Measurements from ENCODE around the gene GALE. TPM values are rescaled to one million over a fixed set of nuclear protein-coding genes. Genes with fewer than 3 reads are reported as not detected.

The GALE gene
- total and polyA plus RNA-seq, 2 donors (not counting 1 experiment from before 2014, with no cell fraction given), result 9.4 to 12.1 TPM

GRCh38 chr1:23809751-23810171, 9.2 kb upstream of the GALE start:
- no peaks in the 10 kb centered on the region for H3K27me3 Mint-ChIP-seq
- Histone ChIP-seq H3K79me2 (ENCODE audit: control insufficient read depth, insufficient read depth, low read length) (no peaks in the 10 kb centered on the region), H3K27ac (ENCODE audit: low read length in 2 of 2) (peak overlapping the region; percentile 53 to 73), H3K4me1 (ENCODE audit: control insufficient read depth in 2 of 2, insufficient read depth in 2 of 2, low read length in 2 of 2) (peaks cover 18 to 21% of the 10 kb centered on the region in 2 donors), H3K36me3 (replicated peaks in 1 of 2; ENCODE audit: control extremely low read depth in 1 of 2, control insufficient read depth in 1 of 2, extremely low read depth in 1 of 2, insufficient read depth in 2 of 2, low read length in 1 of 2) (peaks cover 4 to 37% of the 10 kb centered on the region in 2 experiments), H3K27me3 (replicated peaks in 1 of 4; ENCODE audit: control extremely low read depth in 1 of 4, control insufficient read depth in 3 of 4, insufficient read depth in 4 of 4, low read length in 3 of 4) (no peaks in the 10 kb centered on the region), H2AFZ (ENCODE audit: insufficient read depth, low read depth, low read length, poor library complexity, severe bottlenecking) (no peak overlapping the region), H4K20me1 (ENCODE audit: control insufficient read depth, insufficient read depth, low read length, poor library complexity, severe bottlenecking) (no peaks in the 10 kb centered on the region), H3K4me2 (replicated peaks; ENCODE audit: low read depth, low read length, poor library complexity, severe bottlenecking) (peak overlapping the region; percentile 43), H3K4me3 (ENCODE audit: control extremely low read depth in 1 of 5, extremely low read depth in 1 of 5, insufficient read depth in 1 of 5, low read depth in 2 of 5, low read length in 4 of 5) (peak overlapping the region in 1 of 5 experiments; percentile 29), H3K9me3 (ENCODE audit: control extremely low read depth in 1 of 3, control insufficient read depth in 2 of 3, insufficient read depth in 1 of 3, low read length in 2 of 3) (no peaks in the 10 kb centered on the region), H3K9ac (ENCODE audit: low read length) (no peak overlapping the region)
- H3K4me1 Mint-ChIP-seq, result peaks cover 26% of the 10 kb centered on the region
- ChIA-PET CTCF (interaction anchor here (0.6 to 6.8 kb wide), 45 partner anchors 8 to 608 kb away, joined by 3 to 199 read pairs (median 8); partner anchors contain the start of genes CNR2, FUCA1, GALE and HMGCL), POLR2A (interaction anchor here (0.7 to 1.9 kb wide), 7 partner anchors 9 to 561 kb away, joined by 3 to 6 read pairs (median 3); partner anchors contain the start of genes CNR2, FUCA1, GALE and HMGCL)
- H3K4me3 Mint-ChIP-seq, result no peak overlapping the region
- 14% methylated on average over 6 of the region's 6 CpGs for WGBS (ENCODE audit: insufficient coverage)
- peak overlapping the region; percentile 84 for H3K27ac Mint-ChIP-seq
- intact Hi-C loops (cut with micrococcal nuclease), result loop anchor here (1.0 to 5.0 kb wide), 6 partner anchors 9 to 107 kb away; partner anchors contain the start of genes FUCA1, GALE, HMGCL and PITHD1
- TF ChIP-seq, protein P1, sequence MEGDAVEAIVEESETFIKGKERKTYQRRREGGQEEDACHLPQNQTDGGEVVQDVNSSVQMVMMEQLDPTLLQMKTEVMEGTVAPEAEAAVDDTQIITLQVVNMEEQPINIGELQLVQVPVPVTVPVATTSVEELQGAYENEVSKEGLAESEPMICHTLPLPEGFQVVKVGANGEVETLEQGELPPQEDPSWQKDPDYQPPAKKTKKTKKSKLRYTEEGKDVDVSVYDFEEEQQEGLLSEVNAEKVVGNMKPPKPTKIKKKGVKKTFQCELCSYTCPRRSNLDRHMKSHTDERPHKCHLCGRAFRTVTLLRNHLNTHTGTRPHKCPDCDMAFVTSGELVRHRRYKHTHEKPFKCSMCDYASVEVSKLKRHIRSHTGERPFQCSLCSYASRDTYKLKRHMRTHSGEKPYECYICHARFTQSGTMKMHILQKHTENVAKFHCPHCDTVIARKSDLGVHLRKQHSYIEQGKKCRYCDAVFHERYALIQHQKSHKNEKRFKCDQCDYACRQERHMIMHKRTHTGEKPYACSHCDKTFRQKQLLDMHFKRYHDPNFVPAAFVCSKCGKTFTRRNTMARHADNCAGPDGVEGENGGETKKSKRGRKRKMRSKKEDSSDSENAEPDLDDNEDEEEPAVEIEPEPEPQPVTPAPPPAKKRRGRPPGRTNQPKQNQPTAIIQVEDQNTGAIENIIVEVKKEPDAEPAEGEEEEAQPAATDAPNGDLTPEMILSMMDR (IDR thresholded peaks at IDR 0.05), result peak; percentile 78
- TF ChIP-seq EZH2 (IDR thresholded peaks at IDR 0.05; ENCODE audit: borderline replicate concordance, insufficient read depth, low read depth, low read length, poor library complexity, severe bottlenecking), result no peak
- H3K9me3 Mint-ChIP-seq (ENCODE audit: insufficient read depth), result no peaks in the 10 kb centered on the region
- ATAC-seq (ENCODE audit: low read depth) (peak; percentile 89), DNase-seq (peak; percentile 90)

GRCh38 chr1:23807453-23807852, 6.9 kb upstream of the GALE start:
- WGBS (ENCODE audit: insufficient coverage), result 13% methylated on average over 2 of the region's 3 CpGs
- DNase-seq, result no peak
- Histone ChIP-seq H3K27me3 (replicated peaks in 1 of 4; ENCODE audit: control extremely low read depth in 1 of 4, control insufficient read depth in 3 of 4, insufficient read depth in 4 of 4, low read length in 3 of 4) (no peaks in the 10 kb centered on the region), H3K4me1 (ENCODE audit: control insufficient read depth in 2 of 2, insufficient read depth in 2 of 2, low read length in 2 of 2) (peaks cover 18 to 21% of the 10 kb centered on the region in 2 donors), H3K27ac (ENCODE audit: low read length in 2 of 2) (no peak overlapping the region), H3K9ac (ENCODE audit: low read length) (no peak overlapping the region), H3K9me3 (ENCODE audit: control extremely low read depth in 1 of 3, control insufficient read depth in 2 of 3, insufficient read depth in 1 of 3, low read length in 2 of 3) (no peaks in the 10 kb centered on the region), H3K4me3 (ENCODE audit: control extremely low read depth in 1 of 5, extremely low read depth in 1 of 5, insufficient read depth in 1 of 5, low read depth in 2 of 5, low read length in 4 of 5) (no peak overlapping the region), H3K79me2 (ENCODE audit: control insufficient read depth, insufficient read depth, low read length) (no peaks in the 10 kb centered on the region), H4K20me1 (ENCODE audit: control insufficient read depth, insufficient read depth, low read length, poor library complexity, severe bottlenecking) (no peaks in the 10 kb centered on the region), H2AFZ (ENCODE audit: insufficient read depth, low read depth, low read length, poor library complexity, severe bottlenecking) (no peak overlapping the region), H3K36me3 (replicated peaks in 1 of 2; ENCODE audit: control extremely low read depth in 1 of 2, control insufficient read depth in 1 of 2, extremely low read depth in 1 of 2, insufficient read depth in 2 of 2, low read length in 1 of 2) (peaks cover 0 to 24% of the 10 kb centered on the region in 2 experiments), H3K4me2 (replicated peaks; ENCODE audit: low read depth, low read length, poor library complexity, severe bottlenecking) (no peak overlapping the region)
- CTCF ChIA-PET, result interaction anchor here (0.7 to 4.5 kb wide), 12 partner anchors 9 to 150 kb away, joined by 3 to 28 read pairs (median 4); partner anchors contain the start of gene PITHD1
- no peak for ATAC-seq (ENCODE audit: low read depth)
- Mint-ChIP-seq H3K4me3 (no peak overlapping the region), H3K9me3 (ENCODE audit: insufficient read depth) (no peaks in the 10 kb centered on the region), H3K27me3 (no peaks in the 10 kb centered on the region), H3K27ac (no peak overlapping the region), H3K4me1 (peaks cover 25% of the 10 kb centered on the region)
- intact Hi-C loops (cut with micrococcal nuclease), result no loop called here
- TF ChIP-seq EZH2 (IDR thresholded peaks at IDR 0.05; ENCODE audit: borderline replicate concordance, insufficient read depth, low read depth, low read length, poor library complexity, severe bottlenecking), result no peak
- TF ChIP-seq, protein P1 (IDR thresholded peaks at IDR 0.05), result no peak
- POLR2A ChIA-PET, result interaction anchor here (0.8 to 1.7 kb wide), 2 partner anchors 29 to 109 kb away, joined by 3 to 6 read pairs; partner anchors contain the start of gene PITHD1
